Measurements from ENCODE around the gene ANKRD50. TPM values are rescaled to one million over a fixed set of nuclear protein-coding genes. Genes with fewer than 3 reads are reported as not detected.

The ANKRD50 gene
- total and polyA plus RNA-seq, 4 donors = 4.5 to 27.4 (median 18.2) TPM

DNA sequence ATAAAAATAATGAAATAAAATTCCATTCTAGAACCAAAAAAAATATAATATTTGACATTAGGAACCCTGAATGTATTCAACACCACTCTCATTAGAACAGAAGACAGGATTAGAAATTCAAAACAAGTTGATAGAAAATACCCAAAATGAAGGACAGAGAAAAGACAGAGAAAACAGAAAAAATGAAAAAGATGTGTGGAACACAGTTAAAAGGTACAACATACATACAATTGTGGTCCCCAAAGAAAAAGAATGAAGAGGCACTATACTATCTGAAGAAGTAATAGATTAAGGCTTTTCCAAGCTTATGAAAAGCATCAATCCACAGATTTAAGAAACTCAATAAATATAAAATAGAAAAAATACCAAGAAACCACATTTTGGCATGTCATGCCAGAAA lies 16.4 kb downstream of the ANKRD50 start:
- no peak overlapping the region for H3K27ac ChIP-seq (ENCODE audit: low read depth in 1 of 2, low read length in 2 of 2)
- intact Hi-C loops (cut with DNase I) = no loop called here
- H3K4me1 ChIP-seq (ENCODE audit: control insufficient read depth in 1 of 2, insufficient read depth in 2 of 2, low read length in 2 of 2) = peaks cover 0 to 4% of the 10 kb centered on the region in 2 donors
- H3K9me3 ChIP-seq (ENCODE audit: control insufficient read depth, low read length) = no peaks in the 10 kb centered on the region
- H3K27me3 ChIP-seq (ENCODE audit: control insufficient read depth in 1 of 2, insufficient read depth in 2 of 2, low read length in 1 of 2) = no peaks in the 10 kb centered on the region
- DNase-seq (no peak), ATAC-seq (ENCODE audit: low FRiP score) (no peak)
- H3K4me3 ChIP-seq (ENCODE audit: low read length in 2 of 2) = no peak overlapping the region
- H3K36me3 ChIP-seq (ENCODE audit: control insufficient read depth in 1 of 2, insufficient read depth in 2 of 2, low read length in 1 of 2) = peaks cover 0 to 2% of the 10 kb centered on the region in 2 donors

DNA sequence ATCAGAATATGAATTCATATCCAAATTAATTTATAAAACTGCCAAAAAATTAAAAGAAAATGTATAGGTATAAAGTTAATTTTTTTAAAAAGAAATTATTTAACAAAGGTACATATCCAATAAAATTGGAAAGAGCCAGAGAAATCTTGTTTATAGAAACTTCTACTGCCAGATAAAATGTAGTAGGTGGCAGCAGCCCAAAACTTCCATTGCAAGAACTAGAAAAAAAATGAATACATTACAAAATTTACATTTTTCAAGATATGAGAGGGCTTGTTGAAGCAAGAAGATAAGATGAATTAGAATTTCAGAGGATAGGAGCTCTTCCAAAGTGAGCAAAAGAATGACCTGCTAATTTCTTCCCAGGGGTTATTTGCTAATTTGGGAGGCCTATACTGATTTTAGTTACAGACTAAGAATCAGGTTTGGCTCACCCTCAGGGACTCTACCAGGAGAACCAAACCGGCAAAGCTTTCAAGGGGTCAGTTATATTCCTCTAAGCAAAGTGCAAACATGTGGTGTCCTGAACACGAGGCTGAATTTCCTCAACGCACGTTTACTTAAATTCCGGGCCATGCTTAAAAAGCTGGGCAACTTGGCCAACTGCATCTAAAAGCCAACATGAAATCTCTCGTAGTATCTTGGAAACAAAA lies 17.5 kb downstream of the ANKRD50 start:
- Histone ChIP-seq H3K27me3 (ENCODE audit: control insufficient read depth in 1 of 2, insufficient read depth in 2 of 2, low read length in 1 of 2) (no peaks in the 10 kb centered on the region), H3K4me1 (ENCODE audit: control insufficient read depth in 1 of 2, insufficient read depth in 2 of 2, low read length in 2 of 2) (peaks cover 0 to 4% of the 10 kb centered on the region in 2 donors), H3K36me3 (ENCODE audit: control insufficient read depth in 1 of 2, insufficient read depth in 2 of 2, low read length in 1 of 2) (peaks cover 0 to 2% of the 10 kb centered on the region in 2 donors), H3K9me3 (ENCODE audit: control insufficient read depth, low read length) (no peaks in the 10 kb centered on the region), H3K4me3 (ENCODE audit: low read length in 2 of 2) (no peak overlapping the region), H3K27ac (ENCODE audit: low read depth in 1 of 2, low read length in 2 of 2) (no peak overlapping the region)
- intact Hi-C loops (cut with DNase I) = no loop called here
- ATAC-seq (ENCODE audit: low FRiP score) (no peak), DNase-seq (no peak)
- WGBS, 2 donors = 11 to 21% methylated on average over 6 of the region's 6 CpGs

DNA sequence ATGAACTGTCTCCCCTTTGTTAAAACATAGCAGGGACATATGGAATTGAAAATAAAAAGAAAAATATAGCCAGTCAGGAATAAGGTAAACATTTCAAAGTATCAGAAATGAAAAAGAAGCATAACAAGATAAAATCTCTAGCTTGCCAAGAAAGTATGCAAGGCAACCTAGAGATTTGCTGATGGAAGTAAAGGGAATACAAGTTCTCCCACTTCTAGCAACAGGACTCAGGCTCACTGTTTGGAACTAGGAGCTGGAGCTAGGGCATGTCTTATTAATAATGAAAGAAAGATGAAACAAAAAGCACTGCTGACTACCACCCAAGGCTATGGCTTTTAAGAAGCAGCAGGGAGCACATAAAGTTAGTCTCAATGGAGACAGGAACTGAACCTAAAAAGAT lies 18.2 kb downstream of the ANKRD50 start:
- Histone ChIP-seq H3K36me3 (ENCODE audit: control insufficient read depth in 1 of 2, insufficient read depth in 2 of 2, low read length in 1 of 2) (peaks cover 0 to 2% of the 10 kb centered on the region in 2 donors), H3K27me3 (ENCODE audit: control insufficient read depth in 1 of 2, insufficient read depth in 2 of 2, low read length in 1 of 2) (no peaks in the 10 kb centered on the region), H3K4me3 (ENCODE audit: low read length in 2 of 2) (no peak overlapping the region), H3K9me3 (ENCODE audit: control insufficient read depth, low read length) (no peaks in the 10 kb centered on the region), H3K27ac (ENCODE audit: low read depth in 1 of 2, low read length in 2 of 2) (no peak overlapping the region), H3K4me1 (ENCODE audit: control insufficient read depth in 1 of 2, insufficient read depth in 2 of 2, low read length in 2 of 2) (peaks cover 0 to 6% of the 10 kb centered on the region in 2 donors)
- no peak for ATAC-seq (ENCODE audit: low FRiP score)
- no peak for DNase-seq
- intact Hi-C loops (cut with DNase I) = no loop called here

- WGBS, 2 donors = 59 to 63% methylated on average over 2 of the region's 2 CpGs
- DNase-seq = no peak
These were observed 20.7 kb downstream of the ANKRD50 start for GRCh38 chr4:124691801-124692200.

DNA sequence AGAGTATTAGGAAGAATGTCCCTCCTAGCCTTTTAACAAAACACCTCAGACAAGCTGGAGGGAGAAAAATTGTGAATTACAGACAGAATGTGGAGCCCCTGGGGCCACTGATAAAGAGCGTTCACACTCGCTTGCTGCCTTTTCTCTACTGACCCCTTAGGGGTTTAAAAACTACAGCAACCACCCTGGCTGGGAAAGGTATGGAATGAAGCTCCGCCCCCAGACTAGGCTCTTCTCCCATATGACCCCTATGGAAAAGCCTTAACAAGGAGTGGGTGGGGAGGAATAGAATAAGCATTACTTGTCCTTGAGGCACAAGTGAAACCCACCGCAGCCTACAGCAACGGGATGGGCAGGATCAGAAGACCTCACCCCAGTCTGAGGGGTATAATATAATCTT lies 26.3 kb downstream of the ANKRD50 start:
- no peaks in the 10 kb centered on the region for H3K9me3 ChIP-seq (ENCODE audit: control insufficient read depth, low read length)
- H3K27ac ChIP-seq (ENCODE audit: low read depth in 1 of 2, low read length in 2 of 2) = no peak overlapping the region
- 89 to 90% methylated on average over 5 of the region's 5 CpGs for WGBS, 2 donors
- DNase-seq (peak in 1 of 2 donors; percentile 9), ATAC-seq (ENCODE audit: low FRiP score) (no peak)
- H3K27me3 ChIP-seq (ENCODE audit: control insufficient read depth in 1 of 2, insufficient read depth in 2 of 2, low read length in 1 of 2) = no peaks in the 10 kb centered on the region
- peaks cover 0 to 2% of the 10 kb centered on the region in 2 donors for H3K4me1 ChIP-seq (ENCODE audit: control insufficient read depth in 1 of 2, insufficient read depth in 2 of 2, low read length in 2 of 2)
- no peaks in the 10 kb centered on the region for H3K36me3 ChIP-seq (ENCODE audit: control insufficient read depth in 1 of 2, insufficient read depth in 2 of 2, low read length in 1 of 2)
- H3K4me3 ChIP-seq (ENCODE audit: low read length in 2 of 2) = no peak overlapping the region
- intact Hi-C loops (cut with DNase I) = no loop called here

More at GRCh38 chr4:124691801-124692200, 20.7 kb downstream of the ANKRD50 start:
- intact Hi-C loops (cut with DNase I) = no loop called here
- Histone ChIP-seq H3K27me3 (ENCODE audit: control insufficient read depth in 1 of 2, insufficient read depth in 2 of 2, low read length in 1 of 2) (no peaks in the 10 kb centered on the region), H3K27ac (ENCODE audit: low read depth in 1 of 2, low read length in 2 of 2) (no peak overlapping the region), H3K36me3 (ENCODE audit: control insufficient read depth in 1 of 2, insufficient read depth in 2 of 2, low read length in 1 of 2) (peaks cover 0 to 2% of the 10 kb centered on the region in 2 donors), H3K4me3 (ENCODE audit: low read length in 2 of 2) (no peak overlapping the region), H3K9me3 (ENCODE audit: control insufficient read depth, low read length) (no peaks in the 10 kb centered on the region), H3K4me1 (ENCODE audit: control insufficient read depth in 1 of 2, insufficient read depth in 2 of 2, low read length in 2 of 2) (peaks cover 0 to 6% of the 10 kb centered on the region in 2 donors)
- no peak for ATAC-seq (ENCODE audit: low FRiP score)

GRCh38 chr4:124685851-124686250 lies 26.7 kb downstream of the ANKRD50 start:
- DNase-seq (no peak), ATAC-seq (ENCODE audit: low FRiP score) (no peak)
- no peak overlapping the region for H3K27ac ChIP-seq (ENCODE audit: low read depth in 1 of 2, low read length in 2 of 2)
- no peak overlapping the region for H3K4me3 ChIP-seq (ENCODE audit: low read length in 2 of 2)
- intact Hi-C loops (cut with DNase I) = no loop called here
- H3K36me3 ChIP-seq (ENCODE audit: control insufficient read depth in 1 of 2, insufficient read depth in 2 of 2, low read length in 1 of 2) = no peaks in the 10 kb centered on the region
- H3K9me3 ChIP-seq (ENCODE audit: control insufficient read depth, low read length) = no peaks in the 10 kb centered on the region
- H3K4me1 ChIP-seq (ENCODE audit: control insufficient read depth in 1 of 2, insufficient read depth in 2 of 2, low read length in 2 of 2) = peaks cover 0 to 2% of the 10 kb centered on the region in 2 donors
- no peaks in the 10 kb centered on the region for H3K27me3 ChIP-seq (ENCODE audit: control insufficient read depth in 1 of 2, insufficient read depth in 2 of 2, low read length in 1 of 2)

GRCh38 chr4:124684301-124684700 lies 28.2 kb downstream of the ANKRD50 start:
- ATAC-seq (ENCODE audit: low FRiP score) = no peak
- H3K27ac ChIP-seq (ENCODE audit: low read depth in 1 of 2, low read length in 2 of 2) = no peak overlapping the region
- no peaks in the 10 kb centered on the region for H3K9me3 ChIP-seq (ENCODE audit: control insufficient read depth, low read length)
- no peaks in the 10 kb centered on the region for H3K36me3 ChIP-seq (ENCODE audit: control insufficient read depth in 1 of 2, insufficient read depth in 2 of 2, low read length in 1 of 2)
- H3K4me3 ChIP-seq (ENCODE audit: low read length in 2 of 2) = no peak overlapping the region
- H3K27me3 ChIP-seq (ENCODE audit: control insufficient read depth in 1 of 2, insufficient read depth in 2 of 2, low read length in 1 of 2) = no peaks in the 10 kb centered on the region
- WGBS, 2 donors = 88 to 89% methylated on average over 3 of the region's 3 CpGs
- intact Hi-C loops (cut with DNase I) = no loop called here
- H3K4me1 ChIP-seq (ENCODE audit: control insufficient read depth in 1 of 2, insufficient read depth in 2 of 2, low read length in 2 of 2) = peaks cover 0 to under 1% of the 10 kb centered on the region in 2 donors
- no peak for DNase-seq

DNA sequence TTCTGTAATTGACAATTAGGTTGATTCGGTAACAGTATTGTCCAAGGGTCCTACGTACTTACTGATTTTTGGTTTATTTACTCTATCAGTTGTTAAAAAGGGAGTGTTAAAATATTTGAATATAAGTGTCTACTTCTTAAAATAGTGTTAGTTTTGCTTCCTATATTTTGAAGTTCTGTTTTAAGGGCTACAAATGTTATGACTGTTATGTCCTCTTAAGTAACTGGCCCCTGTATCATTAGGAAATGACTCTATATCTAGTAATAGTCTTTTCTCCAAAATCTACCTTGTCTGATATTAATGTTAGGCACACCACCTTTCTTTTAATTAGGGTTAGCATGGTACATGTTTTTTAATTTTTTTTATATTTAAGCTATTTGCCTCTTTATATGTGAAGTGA lies 30.1 kb downstream of the ANKRD50 start:
- Histone ChIP-seq H3K27ac (ENCODE audit: low read depth in 1 of 2, low read length in 2 of 2) (no peak overlapping the region), H3K27me3 (ENCODE audit: control insufficient read depth in 1 of 2, insufficient read depth in 2 of 2, low read length in 1 of 2) (no peaks in the 10 kb centered on the region), H3K36me3 (ENCODE audit: control insufficient read depth in 1 of 2, insufficient read depth in 2 of 2, low read length in 1 of 2) (peaks cover 0 to 3% of the 10 kb centered on the region in 2 donors), H3K4me3 (ENCODE audit: low read length in 2 of 2) (no peak overlapping the region), H3K9me3 (ENCODE audit: control insufficient read depth, low read length) (no peaks in the 10 kb centered on the region), H3K4me1 (ENCODE audit: control insufficient read depth in 1 of 2, insufficient read depth in 2 of 2, low read length in 2 of 2) (no peaks in the 10 kb centered on the region)
- 98 to 99% methylated on average over 2 of the region's 2 CpGs for WGBS, 2 donors
- intact Hi-C loops (cut with DNase I) = no loop called here
- no peak for DNase-seq
- no peak for ATAC-seq (ENCODE audit: low FRiP score)

DNA sequence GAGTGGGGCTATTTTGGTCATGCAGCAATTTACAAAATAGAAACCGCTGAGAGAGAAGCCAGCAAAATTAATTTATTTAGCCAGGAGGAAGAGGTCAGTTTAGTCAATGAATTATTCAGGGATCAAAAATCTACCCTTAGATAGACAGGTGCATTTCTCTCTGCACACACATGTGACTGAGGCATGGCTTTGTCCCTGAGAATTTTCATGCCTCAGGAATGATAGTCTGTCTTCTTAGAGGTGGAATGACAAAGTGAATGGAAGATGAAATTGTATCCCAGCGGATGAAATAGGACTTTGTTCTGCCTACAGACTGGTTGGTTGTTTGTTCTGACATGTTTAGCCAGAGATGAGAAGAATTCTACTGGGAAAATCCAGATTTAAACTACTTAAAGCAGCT lies 46.0 kb downstream of the ANKRD50 start:
- no peak overlapping the region for H3K27ac ChIP-seq (ENCODE audit: low read depth in 1 of 2, low read length in 2 of 2)
- intact Hi-C loops (cut with DNase I) = no loop called here
- ATAC-seq (ENCODE audit: low FRiP score) (no peak), DNase-seq (no peak)
- peaks cover 6 to 7% of the 10 kb centered on the region in 2 donors for H3K36me3 ChIP-seq (ENCODE audit: control insufficient read depth in 1 of 2, insufficient read depth in 2 of 2, low read length in 1 of 2)
- no peaks in the 10 kb centered on the region for H3K9me3 ChIP-seq (ENCODE audit: control insufficient read depth, low read length)
- H3K4me3 ChIP-seq (ENCODE audit: low read length in 2 of 2) = no peak overlapping the region
- no peaks in the 10 kb centered on the region for H3K4me1 ChIP-seq (ENCODE audit: control insufficient read depth in 1 of 2, insufficient read depth in 2 of 2, low read length in 2 of 2)
- 90 to 91% methylated on average over 2 of the region's 2 CpGs for WGBS, 2 donors
- H3K27me3 ChIP-seq (ENCODE audit: control insufficient read depth in 1 of 2, insufficient read depth in 2 of 2, low read length in 1 of 2) = no peaks in the 10 kb centered on the region

Data from aorta (tissue), 5 donors.